ENCODE measurements around the gene YPEL3.
A peak's percentile ranks its signal among the peaks of the same experiment; 100 is the strongest.
"Not testable (repeated sequence)": the region's sequence is repeated elsewhere in the genome, so short reads cannot be mapped to it uniquely, and the experiment has no call there.

The YPEL3 gene, protein sequence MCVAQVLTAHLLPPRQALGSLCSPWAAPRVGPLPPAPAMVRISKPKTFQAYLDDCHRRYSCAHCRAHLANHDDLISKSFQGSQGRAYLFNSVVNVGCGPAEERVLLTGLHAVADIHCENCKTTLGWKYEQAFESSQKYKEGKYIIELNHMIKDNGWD

GRCh38 chr16:30096105-30096861 lies at the start of gene YPEL3:
TSS of gene YPEL3 (minus strand) at chr16:30096213. CDS start at chr16:30095482, 731 bp downstream.
- peak; percentile 91 for DNase-seq (ENCODE audit: low spot score)

DNA sequence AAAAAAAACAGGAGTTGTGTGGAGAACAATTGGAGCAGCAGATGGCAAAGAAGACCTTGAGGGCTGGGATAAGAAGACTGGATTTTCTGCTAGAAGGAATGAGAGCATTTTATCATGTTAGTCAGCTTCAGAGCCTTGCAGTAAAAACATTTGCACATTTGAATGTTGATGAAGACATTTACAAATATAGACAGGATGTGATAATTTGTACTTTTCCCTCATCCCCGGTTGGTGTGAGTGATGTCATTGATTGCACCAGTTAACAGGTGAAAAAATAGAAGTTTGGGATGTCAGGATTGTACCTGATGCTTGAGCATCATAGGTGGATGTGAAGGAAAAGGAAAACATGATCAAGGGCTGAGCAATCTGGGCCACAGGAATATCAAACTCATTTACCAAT lies 49.6 kb upstream of the YPEL3 start:
- no peak for DNase-seq (ENCODE audit: low spot score)

DNA sequence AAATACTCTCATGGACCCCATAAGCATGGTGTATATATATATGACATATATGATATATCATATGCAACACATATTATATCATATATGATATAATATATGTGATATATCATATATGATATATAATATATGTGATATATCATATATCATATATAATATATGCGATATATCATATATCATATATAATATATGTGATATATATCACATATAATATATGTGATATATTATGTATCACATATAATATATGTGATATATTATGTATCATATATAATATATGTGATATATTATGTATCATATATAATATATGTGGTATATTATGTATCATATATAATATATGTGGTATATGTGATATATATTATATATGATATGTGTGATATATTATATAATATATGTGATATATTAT lies 48.9 kb upstream of the YPEL3 start:
- DNase-seq (ENCODE audit: low spot score): no peak

DNA sequence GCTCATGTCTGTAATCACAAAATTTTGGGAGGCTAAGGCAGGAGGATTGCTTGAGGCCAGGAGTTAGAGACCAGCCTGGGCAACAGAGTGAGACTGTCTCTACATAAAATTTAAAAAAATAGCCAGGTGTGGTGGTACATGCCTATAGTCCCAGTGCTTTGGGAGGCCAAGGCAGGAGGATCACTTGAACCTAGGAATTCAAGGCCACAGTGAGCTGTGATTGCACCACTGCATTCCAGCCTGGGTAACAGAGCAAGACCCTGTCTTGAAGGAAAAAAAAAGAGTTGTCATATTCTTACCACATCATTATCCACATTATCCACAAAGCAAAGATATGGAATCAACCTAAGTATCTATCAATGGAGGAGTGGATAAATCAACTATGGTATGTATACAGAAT lies 48.0 kb upstream of the YPEL3 start:
- no peak for DNase-seq (ENCODE audit: low spot score)

- no peak for DNase-seq (ENCODE audit: low spot score)
Measured at GRCh38 chr16:30143347-30143702, 47.3 kb upstream of the YPEL3 start.

DNA sequence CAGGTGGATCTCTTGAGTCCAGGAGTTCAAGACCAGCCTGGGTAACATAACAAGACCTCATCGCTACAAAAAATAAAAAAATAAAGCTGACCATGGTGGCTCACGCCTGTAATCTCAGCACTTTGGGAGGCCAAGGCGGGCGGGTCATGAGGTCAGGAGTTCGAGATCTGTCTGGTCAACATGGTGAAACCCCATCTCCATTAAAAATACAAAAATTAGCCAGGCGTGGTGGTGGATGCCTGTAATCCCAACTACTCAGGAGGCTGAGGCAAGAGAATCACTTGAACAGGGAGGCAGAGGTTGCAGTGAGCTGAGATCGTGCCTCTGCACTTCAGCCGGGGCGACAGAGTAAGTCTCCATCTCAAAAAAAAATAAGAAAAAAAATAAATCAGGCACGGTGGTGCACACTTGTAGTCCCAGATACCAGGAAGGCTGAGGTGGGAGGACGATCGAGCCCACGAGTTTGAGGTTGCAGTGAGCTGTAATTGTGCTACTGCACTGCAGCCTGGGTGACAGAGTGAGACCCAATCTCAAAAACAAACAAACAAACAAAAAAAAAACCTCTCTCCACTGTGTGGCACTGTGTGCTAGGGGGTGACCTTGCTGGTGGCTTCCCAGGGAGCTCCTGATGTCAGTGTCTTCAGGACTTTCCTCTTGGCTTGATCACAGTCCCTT lies 46.8 kb upstream of the YPEL3 start:
- no peak for DNase-seq (ENCODE audit: low spot score)

DNA sequence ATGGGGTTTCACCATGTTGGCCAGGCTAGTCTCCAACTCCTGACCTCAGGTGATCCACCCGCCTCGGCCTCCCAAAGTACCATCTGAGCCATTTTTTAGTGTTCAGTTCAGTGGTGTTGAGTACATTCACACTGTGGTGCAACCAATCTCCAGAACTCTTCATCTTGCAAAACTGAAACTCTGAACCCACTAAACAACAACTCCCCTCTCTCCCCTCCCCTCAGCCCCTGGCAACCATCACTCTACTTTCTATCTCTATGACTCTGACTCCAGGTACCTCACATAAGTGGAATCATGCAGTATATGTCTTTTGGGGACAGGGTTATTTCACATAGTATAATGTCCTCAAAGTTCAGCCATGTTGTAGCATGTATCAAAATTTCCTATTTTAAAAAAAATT lies 45.7 kb upstream of the YPEL3 start:
- no peak for DNase-seq (ENCODE audit: low spot score)

- DNase-seq (ENCODE audit: low spot score): no peak
Measured at GRCh38 chr16:30139583-30140481, 43.8 kb upstream of the YPEL3 start.

- DNase-seq (ENCODE audit: low spot score): no peak
Measured at GRCh38 chr16:30137897-30138296, 41.9 kb upstream of the YPEL3 start.

DNA sequence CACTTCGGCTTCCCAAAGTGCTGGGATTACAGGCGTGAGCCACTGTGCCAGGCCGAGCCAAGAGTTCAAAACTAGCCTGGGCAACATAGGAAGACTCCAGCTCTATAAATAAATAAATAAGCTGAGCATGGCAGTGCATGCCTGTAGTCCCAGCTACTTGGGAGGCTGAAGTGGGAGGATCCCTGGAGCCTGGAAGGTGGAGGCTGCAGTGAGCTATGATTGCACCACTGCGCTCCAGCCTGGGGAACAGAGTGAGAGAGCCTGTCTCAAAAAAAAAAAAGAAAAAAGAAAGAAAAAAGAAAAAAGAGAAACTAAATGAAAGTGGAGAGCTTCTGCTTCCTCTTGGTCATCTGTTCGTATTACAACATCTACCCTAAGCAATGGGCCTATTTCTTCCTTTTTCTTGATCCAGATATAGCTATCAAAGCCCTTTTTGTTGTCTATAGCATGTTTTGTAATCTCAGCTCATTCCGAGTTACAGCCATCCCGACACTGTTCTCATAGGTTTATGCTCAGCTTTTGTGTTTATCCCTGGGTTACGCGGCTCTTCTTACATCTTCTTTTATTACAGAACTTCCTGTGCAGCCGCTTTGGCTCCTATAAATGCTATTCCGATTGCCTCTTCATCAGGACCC lies 41.1 kb upstream of the YPEL3 start:
- no peak for DNase-seq (ENCODE audit: low spot score)

GRCh38 chr16:30132591-30132990 lies 36.6 kb upstream of the YPEL3 start:
- DNase-seq (ENCODE audit: low spot score): no peak

DNA sequence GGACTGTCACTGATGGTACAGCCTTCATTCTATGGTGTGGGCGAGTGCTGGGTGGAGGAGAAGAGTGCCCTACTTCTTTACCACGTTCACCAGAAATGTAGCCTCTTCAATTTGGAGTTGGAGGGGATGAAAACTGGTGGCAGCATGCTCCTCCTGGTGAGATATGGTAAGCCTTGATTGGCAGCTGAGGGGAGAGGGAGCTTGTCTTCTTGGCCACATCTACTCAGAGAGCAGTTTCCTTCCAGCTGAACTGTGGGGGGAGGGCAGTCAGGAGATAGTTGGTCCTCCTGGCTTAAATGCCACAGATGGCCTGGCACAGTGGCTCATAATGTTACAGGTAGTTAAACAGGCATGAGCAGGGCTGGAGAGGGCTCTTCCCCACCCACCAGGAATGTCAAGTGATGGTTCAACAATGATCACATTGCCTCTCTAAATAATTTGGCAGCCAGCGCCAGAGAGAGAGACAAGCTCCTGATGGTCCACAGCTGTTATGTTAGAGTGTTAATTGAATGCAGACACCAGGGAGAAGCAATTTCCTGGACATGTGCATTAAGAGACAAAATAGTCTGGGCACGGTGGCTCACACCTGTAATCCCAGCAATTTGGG lies 36.0 kb upstream of the YPEL3 start:
- DNase-seq (ENCODE audit: low spot score): no peak

- no peak for DNase-seq (ENCODE audit: low spot score)
Measured at GRCh38 chr16:30127993-30128392, 32.0 kb upstream of the YPEL3 start.

GRCh38 chr16:30125690-30126089 lies 29.7 kb upstream of the YPEL3 start:
- DNase-seq (ENCODE audit: low spot score): not testable (repeated sequence)

GRCh38 chr16:30124985-30125379 lies 29.0 kb upstream of the YPEL3 start:
- DNase-seq (ENCODE audit: low spot score): no peak

DNA sequence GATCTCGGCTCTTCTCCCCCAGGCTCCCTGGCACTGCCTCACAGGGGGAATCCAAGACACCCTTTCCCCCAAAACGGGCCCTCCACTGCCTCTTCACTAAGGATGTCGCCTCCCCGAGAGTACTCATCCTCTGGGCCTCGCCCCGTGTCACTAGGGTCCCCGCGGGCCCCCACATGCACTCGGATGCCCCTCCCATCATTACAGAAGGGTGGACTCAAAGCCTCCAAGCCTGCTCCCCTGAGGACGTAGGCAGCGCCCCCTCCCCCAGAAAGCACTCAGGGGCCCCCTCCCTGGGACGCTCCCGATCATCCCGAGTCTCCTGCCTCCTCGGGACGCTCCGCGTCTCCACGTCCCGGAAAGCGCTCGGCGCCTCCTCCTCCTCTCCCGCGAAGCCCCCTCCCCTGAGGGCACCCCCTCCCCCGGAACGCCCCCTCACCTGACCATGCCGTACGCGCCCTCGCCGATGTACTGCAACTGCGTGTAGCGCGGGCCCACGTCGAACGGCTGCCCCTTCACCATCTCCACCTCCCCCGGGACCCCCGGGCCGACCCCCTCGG lies 26.7 kb upstream of the YPEL3 start:
- no peak for DNase-seq (ENCODE audit: low spot score)

GRCh38 chr16:30121741-30122571 lies 25.9 kb upstream of the YPEL3 start:
- no peak for DNase-seq (ENCODE audit: low spot score)

DNA sequence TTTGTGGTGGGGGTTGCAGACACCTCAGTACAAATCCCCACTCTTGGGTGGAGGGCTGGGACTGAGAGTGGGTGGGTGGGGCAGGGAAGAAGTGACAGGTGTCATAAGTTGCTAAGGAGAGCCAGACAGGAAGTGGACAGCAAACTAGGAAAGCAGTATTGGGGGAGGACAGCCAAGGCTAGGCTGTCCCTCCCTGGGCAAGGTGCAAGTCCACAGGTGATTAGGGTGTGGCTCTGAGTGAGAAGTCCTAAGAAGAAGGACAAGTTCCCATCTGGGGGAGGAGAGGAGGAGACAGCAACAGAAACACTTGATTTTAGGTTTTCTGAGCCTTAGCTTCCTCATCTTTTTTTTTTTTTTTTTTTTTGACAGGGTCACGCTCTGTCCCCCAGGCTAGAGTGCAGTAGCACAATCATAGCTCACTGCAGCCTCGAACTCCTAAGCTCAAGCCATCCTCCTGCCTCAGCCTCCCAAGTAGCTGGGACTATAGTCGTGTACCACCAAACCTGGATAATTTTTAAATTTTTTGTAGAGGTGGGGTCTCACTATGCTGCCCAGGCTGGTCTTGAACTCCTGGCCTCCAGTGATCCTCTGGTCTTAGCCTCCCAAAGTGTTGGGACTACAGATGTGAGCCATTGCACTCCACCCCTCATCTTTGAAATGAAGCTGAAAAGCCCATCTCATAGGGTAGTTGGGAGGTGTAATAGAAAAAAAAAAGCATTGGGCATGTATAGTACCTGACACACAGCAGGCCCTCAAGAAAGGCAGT lies 24.5 kb upstream of the YPEL3 start:
- DNase-seq (ENCODE audit: low spot score): no peak

DNA sequence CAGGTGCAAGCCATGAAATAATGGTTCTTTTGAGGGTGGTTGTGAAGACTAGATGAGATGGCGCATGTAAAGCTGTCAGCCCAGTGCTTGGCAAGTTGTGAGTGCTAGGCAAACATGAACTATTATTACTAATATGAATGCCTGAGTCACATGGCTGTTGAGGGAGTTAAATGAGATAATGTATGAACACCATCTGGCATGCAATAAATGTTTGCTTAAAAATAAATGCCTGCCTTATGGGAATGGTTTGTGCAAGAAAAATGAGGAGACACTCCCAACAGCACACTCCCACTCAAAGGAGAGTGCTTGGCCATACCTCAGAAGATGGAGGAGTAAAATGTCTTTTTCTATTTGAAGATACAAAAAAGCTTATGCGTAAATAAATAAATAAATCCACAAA lies 23.4 kb upstream of the YPEL3 start:
- no peak for DNase-seq (ENCODE audit: low spot score)

- no peak for DNase-seq (ENCODE audit: low spot score)
Measured at GRCh38 chr16:30117768-30118167, 21.8 kb upstream of the YPEL3 start.
